Stimulated activated CD4-positive, alpha-beta T cell treated with anti-CD3 and anti-CD28 coated beads, Interleukin-15, amount 100 ng/mL, for 1 hour (primary cell): ENCODE data around the gene YPEL4.
"Not testable (repeated sequence)": the region's sequence is repeated elsewhere in the genome, so short reads cannot be mapped to it uniquely, and the experiment has no call there.

Experiments used
- DNase-seq, 2 donors: peaks; one replicate each; pipeline ENCODE4 v3.0.0-alpha.2; 2020; ENCODE audit warnings: low read depth in 1 of 2, low spot score in 1 of 2

YPEL4 gene, protein sequence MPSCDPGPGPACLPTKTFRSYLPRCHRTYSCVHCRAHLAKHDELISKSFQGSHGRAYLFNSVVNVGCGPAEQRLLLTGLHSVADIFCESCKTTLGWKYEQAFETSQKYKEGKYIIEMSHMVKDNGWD

DNA sequence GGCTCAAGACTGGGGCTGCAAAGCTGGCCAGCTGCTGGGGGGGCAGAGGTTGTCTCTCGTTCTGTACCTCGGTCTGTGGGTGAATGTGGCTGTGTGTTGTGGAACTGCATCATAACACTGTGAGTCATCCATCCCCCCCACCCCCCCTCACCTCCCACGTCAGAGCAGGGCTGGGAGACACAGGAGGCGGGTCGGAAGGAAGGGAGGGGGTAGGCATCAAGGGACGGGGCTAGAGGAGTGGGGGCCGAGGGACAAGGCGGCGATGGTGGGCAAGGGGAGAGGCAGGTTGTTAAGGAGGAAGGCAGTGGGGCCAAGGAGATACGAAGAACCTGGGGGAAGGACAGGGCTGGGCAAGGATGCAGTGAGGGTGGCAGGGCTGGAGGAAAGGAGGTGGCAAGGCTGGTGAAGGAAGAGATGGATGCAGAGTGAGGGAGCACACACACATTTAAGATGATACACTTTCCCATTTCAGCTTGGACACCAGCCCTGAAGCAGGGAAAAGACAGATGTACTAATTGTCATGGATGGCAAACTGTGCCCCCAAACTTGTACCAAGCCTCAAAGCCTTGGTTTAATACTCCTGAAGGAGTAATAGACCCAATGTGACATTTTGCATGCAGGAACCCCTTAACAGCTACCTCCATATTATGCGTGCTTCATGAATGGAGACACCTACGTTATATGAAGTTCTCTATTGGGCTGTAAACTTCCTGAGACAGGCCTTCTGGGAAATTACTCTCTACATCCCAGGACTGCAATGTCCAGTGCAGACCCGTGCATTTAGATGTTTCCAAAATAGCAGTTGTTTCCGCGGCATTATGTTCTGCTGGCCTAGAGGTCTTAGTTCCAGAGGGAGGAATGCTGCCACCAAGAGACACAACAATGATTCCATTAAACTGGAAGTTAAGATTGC lies at the start of gene YPEL4:
TSS of gene YPEL4 (minus strand) at position 87 of the 913 bp plus-strand sequence. CDS start 2,805 bp downstream, outside the sequence.
- DNase-seq, result peak in 1 of 2 donors; percentile 41

DNA sequence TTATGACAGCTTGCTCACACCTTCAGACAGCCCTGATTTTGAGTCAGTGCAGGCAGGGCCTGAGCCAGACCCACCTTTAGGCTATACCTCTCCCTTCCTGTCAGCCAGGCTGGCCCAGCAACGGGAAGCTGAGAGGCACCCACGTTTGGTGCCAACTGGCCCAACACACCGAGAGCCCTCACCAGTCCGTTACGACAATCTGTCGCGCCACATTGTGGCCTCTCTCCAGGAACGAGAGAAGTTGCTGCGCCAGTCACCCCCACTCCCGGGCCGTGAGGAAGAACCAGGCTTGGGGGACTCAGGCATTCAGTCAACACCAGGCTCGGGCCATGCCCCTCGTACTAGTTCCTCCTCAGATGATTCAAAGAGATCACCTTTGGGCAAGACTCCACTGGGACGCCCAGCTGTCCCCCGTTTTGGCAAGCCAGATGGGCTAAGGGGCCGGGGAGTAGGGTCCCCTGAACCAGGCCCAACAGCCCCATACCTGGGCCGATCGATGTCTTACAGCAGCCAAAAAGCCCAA lies 49.2 kb upstream of the YPEL4 start:
- DNase-seq, result no peak

DNA sequence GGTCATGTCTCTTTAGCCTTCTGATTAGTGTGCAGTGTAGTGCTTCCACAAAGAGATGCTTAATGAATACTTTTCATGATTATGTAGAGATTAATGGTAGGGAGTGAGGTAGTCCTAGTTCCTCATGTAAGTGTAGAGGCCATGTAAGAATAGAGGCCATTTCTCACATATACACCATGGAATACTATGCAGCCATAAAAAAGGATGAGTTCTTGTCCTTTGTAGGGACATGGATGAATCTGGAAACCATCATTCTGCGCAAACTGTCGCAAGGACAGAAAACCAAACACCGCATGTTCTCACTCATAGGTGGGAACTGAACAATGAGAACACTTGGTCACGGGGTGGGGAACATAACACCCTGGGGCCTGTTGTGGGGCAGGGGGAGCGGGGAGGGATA lies 40.8 kb upstream of the YPEL4 start:
- DNase-seq, result not testable (repeated sequence)

DNA sequence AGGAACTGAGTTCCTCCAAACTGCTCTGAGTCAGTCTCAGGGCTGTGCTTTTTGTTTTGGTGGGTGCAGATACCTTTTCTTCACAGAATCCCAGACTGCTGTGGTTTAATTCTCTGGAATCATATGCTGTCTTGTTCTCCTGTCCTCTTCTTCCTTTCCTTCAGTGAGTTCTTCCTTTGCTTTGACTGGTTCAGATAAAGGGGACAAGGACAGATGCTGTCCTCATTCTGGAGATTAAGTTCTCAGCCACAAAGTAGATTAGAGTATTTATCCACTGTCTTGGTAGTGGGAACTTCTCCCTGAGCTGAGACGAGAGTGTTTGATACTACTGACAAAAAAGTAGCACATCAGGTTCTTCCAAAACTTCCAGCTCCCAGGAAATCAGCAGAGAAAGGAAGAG lies 31.5 kb upstream of the YPEL4 start:
- DNase-seq, result no peak

DNA sequence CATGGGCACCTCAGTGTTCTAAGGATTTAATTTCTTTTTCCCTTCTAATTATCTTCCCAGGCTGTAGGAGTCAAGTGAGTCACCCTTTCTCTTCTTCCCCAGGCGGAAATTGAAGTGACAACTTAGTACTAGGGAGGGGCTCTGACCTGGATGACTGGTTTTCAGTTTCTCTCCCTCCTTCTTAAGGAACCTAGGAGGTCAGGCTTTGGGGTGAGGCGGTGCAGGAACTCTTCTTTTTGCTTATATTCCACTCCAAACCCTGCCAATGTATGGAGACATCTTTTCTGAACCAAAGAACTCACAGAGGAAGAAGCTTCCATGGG lies 30.8 kb upstream of the YPEL4 start:
- DNase-seq, result no peak

DNA sequence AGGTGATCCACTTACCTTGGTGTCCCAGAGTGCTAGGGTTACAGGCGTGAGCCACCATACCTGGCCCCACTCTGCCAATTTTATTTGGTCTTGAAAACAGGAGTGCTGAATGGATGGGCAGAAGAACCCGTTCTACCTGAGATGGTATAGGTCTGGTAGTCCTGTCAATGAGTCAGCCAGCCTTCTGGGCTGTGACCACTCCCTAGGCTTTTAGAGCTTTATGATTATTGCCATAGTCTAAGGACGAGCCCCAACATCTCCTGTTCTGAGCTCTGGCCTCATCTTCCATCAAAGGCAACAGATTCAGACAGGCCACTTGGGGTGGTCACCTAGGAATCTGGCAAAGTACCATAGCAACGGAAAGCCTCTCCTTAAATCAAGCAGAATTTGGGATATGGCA lies 29.7 kb upstream of the YPEL4 start:
- no peak for DNase-seq

DNA sequence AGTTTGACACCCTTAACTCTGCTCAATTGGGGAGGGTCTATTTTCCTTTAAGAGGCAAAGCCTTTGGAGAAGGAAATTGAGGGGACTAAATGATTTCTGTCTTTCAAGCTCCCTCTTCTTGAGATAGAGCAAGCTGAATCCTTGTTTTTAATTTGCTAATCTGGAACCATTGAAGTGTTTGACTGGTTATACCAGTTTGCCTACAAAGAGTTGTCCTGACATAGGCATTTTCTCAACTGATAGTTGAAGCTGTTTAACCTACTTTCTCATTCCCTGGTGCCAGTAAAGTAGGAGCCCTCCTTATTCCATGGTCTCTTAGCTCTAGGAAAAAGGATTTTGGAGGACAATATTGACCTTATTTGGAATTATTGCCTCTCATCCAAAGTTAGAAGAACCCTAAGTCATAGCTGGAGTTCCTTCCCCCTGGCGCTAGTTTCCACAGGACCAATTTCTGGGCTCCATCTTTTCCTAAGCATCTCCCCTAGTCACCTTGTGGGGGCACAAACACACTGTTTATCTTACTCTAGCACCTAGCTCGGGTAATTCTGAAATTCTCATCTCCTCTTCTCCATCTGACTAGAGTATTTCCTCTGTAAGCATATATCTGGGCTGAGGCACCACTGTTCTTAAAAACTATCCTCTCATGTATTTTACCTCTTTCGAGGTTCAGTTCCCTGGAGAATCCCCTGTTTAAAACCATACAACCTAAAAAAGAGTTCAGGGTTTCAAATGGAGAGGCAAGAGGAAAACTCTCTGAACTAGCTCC lies 25.6 kb upstream of the YPEL4 start:
- DNase-seq, result no peak

DNA sequence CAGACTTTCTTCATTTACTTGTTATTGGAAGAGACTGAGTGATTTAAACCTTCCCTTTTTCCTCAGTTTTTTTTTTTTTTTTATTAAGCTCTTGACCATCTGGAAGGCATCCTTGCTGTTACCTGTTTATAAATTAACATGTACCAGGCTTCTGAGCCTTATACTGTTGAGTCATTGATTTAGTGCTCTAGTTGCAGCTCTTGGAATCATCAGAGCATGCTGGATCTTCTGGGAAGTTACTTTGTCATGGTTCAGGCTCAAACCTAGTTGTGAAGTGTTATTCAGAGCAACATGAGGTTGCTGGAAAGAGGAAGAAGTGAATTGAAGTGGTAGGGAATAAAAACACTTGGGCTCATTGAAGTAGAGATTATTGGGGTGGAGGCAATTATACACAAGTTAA lies 24.5 kb upstream of the YPEL4 start:
- no peak for DNase-seq

DNA sequence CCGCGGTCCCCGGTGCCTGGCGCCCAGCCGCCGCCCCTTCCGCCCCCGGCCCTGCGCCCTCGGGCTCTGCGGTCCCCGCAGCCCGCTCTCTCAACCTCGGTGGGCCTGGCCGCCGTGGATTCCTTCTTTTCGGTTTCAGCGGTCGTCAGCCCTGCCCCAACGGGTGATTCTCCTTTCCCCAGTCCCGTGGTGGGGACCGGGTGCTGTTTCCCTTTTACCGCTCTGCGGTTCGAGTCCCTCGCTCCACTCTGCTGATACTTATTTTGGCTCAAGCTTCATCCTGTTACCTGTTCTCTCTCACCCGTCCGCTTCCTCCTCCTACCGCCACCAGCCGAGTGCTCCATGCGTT lies 18.7 kb upstream of the YPEL4 start:
- DNase-seq, result peak in 1 of 2 donors; percentile 13

DNA sequence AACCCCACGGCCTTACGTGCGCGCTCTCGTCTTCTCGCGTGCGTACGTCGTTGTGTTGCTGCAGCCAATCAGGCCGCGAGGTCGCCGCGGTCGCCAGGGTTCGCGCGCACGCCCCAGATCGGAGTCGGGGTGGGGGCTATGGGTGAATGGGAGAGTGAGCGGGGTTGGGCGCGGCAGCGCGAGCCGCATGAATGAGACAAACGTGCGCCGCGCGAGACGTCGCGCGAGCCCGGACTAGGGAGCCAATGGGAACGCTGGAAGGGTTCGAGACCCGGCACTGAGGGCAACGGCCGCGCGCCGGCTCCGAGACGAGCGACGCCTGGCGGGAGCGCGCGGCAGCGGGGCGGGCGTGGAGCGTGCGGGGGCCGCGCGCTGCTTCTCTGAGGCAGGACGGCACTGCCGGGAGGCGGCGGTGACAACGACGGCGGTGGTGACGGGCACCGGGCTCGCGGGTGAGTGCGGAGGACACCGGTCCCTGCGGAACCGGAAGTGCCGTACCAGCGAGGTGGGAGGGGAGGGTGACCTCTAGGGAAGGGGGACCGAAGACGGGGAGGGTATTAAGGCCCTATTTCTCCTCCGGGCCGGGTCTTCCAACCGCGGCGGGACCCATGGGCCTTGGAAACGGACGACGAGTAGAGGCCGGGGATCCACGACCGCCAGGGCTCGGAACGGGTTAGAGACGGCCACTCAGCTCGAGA lies 18.2 kb upstream of the YPEL4 start, which contains the start of gene ZDHHC5:
TSS of gene ZDHHC5 (plus strand) at position 379 of the 698 bp plus-strand sequence. CDS start 4,977 bp downstream, outside the sequence.
- DNase-seq, result peak; percentile 97 to 99

DNA sequence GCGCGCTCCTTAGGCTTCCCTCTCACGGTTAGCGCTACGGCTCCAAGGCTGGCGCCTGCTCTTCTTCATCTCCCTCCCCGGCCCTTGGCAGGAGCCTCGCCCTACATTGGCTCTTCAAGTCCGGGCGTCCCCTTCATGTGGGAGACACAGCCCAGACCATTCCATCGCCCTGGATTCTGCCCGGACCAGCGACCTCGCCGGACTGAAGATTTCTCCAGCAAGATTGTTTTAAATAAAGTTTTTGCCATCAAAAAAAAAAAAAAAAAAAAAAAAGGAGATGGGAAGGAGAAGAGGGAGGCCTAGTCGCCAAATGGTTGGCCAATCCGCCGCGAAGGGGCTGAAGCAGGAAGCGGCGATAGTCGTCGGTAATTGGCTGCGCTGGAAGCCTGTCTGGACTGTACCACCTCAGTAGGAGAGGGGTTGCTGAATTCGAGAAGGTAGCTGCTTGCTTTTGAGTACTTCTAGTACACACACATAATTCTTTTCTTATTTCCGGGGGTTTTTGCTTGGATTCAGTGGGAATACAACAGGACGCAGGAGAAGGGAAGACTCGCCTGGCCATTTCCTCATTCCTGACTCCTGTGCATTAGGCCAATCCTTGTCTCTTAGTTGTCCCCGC lies 17.5 kb upstream of the YPEL4 start:
- peak; percentile 74 to 86 for DNase-seq

DNA sequence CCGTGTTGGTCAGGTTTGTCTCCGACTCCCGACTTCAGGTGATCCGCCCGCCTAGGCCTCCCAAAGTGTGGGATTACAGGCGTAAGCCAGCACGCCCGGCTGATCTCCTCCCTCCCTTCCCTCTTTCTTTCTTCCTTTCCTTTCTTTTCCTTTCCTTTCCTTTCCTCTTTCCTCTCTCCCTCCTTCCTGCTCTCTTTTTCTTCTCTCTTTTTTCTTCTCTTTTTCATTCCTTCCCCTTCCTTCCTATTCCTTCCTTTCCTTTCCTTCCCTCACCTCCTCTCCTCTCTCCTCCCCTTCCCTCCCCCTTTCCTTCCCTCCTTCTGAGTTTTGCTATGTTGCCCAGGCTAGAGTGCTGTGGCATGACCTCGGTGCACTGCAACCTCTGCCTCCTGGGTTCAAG lies 14.3 kb upstream of the YPEL4 start:
- DNase-seq, result no peak

DNA sequence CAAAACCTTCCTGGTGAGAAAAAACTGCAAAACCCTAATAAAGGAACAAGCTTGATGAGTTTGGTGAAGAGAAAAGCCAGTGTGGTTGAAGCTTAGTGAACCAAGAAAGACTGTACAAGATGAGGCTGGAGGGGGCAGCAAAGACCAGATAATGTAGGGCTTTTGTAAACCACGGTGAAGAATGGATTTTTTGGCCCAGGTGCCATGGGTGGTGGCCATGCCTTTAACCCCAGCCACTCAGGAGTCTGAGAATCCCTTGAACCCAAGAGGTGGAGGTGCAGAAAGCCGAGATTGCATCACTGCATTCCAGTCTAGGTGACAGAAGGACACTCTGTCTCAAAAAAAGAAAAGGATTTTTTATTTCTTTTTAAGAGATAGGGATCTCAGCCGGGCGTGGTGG lies 13.2 kb upstream of the YPEL4 start:
- DNase-seq, result no peak

DNA sequence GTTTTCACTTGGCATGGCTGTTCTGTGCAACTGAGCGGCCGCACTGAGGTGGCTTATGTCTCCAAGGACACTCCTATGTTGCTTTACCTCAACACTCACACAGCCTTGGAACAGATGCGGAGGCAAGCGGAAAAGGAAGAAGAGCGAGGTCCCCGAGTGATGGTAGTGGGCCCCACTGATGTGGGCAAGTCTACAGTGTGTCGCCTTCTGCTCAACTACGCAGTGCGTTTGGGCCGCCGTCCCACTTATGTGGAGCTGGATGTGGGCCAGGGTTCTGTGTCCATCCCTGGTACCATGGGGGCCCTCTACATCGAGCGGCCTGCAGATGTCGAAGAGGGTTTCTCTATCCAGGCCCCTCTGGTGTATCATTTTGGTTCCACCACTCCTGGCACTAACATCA lies 10.0 kb upstream of the YPEL4 start:
- DNase-seq, result no peak

DNA sequence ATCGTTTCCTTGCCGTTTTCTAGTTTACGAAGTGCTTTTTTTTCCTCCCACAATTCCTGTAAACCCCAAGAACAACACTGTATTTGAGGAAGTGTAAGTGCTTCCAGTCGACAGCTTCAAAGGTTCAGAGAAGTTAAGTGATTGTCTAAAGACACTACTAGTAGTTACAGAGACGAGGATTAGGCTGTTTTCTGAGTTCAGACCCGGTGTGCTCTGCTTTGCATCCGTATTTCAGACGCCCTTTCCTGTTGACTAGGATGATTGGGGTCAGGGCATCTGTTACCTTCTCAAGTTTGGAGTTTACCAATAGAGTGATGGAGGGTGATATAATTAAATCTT lies 8.3 kb upstream of the YPEL4 start:
- DNase-seq, result no peak

DNA sequence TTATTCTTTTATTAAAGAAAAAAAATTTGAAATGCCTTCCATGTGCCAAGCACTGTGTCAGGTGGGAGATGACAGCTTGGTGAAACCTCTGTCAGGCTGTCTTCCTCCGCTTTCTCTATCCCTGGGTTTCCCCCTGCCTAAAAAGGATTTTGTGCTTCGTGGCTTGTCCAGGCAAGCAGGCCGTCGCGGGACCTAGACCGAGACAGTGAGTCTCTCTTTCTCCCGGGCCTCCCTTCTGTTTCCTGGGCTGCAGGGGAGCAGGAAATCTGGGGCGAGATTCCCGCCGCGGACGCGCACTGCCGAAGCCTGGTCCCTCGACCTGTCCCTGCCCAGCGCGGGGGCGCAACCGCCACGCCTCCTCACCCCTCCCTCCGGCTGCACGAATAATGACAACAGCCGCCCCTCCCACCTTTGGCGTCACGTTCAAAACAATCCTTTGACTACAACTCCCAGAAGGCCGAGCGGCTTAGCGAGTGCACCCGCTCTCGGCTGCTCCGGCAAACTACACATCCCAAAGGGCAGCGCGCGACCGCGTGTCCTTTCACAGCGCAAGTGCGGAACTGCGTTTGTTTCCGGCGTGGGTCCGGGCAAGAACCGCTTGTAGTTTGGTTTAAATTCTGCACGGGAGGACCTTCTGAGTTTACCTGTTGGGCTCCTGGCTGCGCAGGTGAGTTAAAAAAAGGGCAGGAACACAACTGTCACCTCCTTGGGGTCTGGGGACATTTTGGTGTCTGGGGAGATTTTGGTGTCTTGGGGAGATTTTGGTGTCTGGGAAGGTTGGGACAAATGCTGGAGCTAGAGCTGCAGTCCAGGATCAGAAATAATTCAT lies 7.7 kb upstream of the YPEL4 start, which contains the start of gene CLP1:
TSS of gene CLP1 (plus strand) at position 569 of the 829 bp plus-strand sequence. CDS start 1,715 bp downstream, outside the sequence.
- DNase-seq, result peak; percentile 95 to 96

DNA sequence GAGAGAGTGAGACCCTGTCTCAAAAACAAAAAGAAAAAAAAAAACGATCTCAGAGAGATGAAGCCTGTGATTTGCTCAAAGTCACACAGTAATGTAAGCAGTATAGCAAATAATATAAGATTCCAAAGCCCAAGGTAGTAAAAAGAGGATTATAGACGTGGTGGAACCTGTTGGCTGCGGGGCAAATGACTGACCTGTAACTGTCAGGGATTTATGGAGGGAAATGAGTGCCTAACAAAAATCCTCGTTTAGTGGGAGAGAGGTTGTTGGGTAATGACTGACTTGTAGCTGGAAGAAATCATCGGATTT lies 7.1 kb upstream of the YPEL4 start:
- DNase-seq, result no peak

DNA sequence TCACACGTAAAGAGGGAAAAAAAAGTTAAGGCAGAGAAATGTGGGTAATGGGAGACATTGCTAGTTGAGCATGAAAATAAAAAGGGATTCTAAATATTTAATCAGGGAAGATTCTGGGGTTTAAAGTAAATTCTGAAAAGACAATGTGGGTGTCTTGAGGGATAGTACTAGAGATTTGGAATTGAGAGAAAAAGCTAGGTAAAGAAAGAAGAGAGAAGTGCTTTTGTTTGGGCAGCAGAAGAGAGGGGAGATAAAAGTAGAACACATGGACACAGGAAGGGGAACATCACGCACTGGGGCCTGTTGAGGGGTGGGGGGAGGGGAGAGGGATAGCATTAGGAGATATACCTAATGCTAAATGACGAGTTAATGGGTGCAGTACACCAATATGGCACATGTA lies 3.5 kb upstream of the YPEL4 start:
- DNase-seq, result no peak

DNA sequence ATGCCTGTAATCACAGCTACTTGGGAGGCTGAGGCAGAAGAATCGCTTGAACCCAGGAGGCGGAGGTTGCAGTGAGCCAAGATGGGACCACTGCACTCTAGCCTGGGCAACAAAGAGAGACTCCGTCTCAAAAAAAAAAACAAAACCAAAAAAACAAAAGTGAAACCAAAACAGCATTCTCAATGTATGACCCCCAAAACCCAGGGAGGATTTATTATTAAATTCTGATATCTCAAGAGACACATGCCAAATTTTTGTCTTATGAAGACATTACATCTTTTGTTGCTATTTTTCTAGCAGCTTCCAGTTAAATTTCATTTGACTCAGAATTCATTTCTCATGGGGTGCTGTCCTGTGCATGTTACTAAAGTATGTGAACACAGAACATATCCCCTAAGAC lies 3.0 kb upstream of the YPEL4 start:
- no peak for DNase-seq

DNA sequence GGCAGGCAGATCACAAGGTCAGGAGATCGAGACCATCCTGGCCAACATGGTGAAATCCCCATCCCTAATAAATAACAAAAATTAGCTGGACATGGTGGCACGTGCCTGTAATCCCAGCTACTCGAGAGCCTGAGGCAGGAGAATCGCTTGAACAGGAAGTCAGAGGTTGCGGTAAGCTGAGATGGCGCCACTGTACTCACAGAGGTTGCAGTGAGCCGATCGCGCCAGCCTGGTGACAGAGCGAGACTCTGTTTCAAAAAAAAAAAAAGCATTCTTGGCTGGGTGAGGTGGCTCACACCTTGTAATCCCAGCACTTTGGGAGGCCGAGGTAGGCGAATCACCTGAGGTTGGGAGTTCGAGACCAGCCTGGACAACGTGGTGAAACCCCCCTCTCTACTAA lies 2.5 kb upstream of the YPEL4 start:
- DNase-seq, result not testable (repeated sequence)
